Middle frontal gyrus (tissue), 1 donor: ENCODE measurements around the gene ARID1B.

Source experiments
- DNase-seq: peaks from one replicate; pipeline ENCODE4 v3.0.0-alpha.2; 2015; ENCODE audit warnings: low spot score; ENCODE audit errors: extremely low spot score

Gene ARID1B

DNA sequence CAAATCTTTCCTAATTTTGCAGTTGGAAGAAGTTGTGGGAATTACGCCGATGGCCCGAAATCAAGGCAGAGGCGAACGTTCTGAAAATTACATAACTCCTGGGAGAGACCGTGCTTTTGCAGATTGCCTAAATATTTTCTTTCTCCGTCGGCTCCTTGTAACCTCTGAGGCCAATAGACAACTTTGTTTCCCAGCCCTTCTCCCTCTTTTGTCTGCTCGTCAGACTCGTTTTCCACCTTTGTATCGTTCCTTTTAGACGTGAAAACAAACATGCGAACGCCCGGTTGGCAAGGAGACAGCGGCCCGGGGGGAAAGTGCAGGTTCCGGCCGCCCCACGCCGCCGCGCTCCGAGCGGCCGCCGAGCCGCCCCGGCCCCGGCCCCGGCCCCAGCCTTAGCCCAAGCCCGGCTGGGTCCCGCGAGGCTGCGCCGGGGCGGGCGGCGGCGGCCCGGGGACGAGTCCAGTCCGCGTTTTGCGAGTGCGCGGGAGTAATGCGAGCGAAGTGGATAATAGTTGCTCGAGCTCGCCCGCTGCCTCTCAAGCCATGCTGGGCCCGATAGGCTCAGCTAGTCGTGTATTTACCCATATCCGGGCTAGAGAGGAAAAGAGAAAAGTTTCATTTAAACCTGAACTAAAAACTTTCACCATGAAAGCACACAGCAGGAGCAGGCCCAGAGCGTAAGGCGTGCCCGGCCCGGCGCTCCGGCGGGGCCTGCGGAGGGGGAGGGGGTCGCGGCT lies at the start of gene ARID1B:
Gene ARID1B (plus strand): TSS at position 539 of the 737 bp plus-strand sequence. CDS start 303 bp downstream, outside the sequence.
- no peak for DNase-seq

DNA sequence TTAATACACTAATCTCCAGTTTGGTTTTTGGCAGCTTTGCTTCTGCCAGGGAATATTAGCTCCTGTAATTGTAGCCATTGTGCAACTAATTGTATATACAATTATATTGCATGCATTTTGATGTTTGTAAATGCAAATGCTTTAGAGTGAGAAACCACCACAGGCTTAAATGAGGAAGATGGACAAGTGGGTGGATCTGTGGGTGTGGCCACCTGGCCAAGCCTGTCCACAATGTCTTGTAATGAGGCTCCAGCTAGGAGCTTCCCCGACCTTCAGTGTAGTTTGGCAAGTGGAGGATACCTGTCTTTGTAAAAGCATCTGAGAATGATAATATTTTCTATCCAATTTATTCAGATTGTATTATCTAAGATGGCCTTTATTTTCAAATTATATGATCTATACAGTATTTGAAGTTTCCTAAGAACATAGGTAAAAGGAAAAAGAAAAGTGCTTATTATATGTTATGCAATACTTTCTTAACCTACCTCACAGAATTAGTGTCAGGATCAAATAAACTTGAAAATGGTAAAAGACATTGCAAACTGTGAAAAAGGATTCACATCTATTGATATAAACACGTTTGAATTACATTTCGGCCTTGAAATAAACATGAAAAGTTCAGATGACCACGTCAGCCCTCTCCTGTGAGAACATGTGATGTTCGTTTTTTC lies 49.3 kb upstream of the ARID1B start:
- no peak for DNase-seq

DNA sequence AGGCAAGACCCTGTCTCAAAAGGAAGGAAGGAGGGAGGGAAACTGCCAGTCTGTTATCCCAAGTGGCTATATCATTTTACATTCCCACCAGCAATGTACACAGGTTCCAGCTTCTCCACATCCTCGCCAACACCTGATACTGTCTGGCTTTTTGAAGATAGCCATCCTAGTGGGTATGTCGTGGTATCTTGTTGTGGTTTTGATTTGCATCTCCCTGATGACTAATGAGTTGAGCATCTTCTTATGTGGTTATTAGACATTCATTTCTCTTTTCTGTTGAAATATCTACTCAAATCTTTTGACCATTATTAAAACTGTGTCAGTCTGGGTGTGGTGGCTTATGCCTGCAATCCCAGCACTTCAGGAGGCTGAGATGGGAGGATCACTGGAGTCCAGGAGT lies 47.9 kb upstream of the ARID1B start:
- no peak for DNase-seq

DNA sequence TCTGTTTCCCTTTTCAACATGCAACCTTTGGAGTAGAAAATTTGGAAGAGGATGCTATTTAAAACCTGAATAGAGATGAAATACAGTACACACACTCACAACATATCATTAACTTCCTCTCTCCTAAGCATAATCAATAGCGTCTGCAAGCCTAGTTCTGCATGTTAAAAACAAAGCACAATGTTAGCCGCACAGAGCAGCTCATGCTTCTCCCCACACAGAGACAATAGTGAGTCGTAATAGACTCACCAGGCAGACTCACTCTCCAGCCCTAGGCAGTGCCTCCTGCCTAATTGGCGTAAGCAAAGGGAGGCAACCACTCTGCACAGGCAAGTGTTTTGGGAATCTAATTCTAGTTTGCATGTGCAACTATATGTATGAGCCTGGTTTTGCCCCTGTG lies 45.8 kb upstream of the ARID1B start:
- no peak for DNase-seq

DNA sequence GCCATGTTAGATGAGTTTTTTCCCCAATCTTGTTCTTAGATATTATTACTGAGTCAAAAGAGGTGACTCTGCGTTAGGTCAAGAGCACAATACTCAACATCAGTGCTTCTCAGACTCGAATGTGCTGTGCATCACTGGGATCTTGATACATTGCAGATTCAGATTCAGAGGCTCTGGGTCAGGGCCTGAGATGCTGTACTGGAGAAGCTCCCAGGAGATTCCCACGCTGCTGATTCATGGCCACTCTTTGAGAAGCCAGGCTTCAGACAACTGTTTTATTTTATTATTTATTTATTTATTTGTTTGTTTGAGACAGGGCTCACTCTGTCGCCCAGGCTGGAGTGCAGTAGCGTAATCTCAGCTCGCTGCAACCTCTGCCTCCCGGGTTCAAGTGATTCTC lies 41.4 kb upstream of the ARID1B start:
- no peak for DNase-seq

DNA sequence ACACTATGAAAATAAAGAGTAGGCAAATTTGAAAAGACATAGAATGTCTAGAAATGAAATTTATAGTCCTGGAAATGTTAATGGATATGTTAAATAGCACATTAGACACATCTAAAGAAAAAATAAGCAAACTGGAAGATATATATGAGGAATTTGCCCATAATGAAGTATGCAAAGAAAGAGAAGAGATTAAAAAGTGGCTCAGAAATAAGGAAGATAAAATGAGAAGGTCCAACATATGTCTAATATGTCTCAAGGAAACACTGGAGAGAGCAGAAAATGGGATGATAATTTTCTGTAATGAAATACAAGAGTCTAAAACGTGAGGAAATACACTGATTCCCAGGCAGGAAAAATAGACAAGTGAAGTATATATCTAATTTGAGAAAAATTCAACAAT lies 36.6 kb upstream of the ARID1B start:
- no peak for DNase-seq

DNA sequence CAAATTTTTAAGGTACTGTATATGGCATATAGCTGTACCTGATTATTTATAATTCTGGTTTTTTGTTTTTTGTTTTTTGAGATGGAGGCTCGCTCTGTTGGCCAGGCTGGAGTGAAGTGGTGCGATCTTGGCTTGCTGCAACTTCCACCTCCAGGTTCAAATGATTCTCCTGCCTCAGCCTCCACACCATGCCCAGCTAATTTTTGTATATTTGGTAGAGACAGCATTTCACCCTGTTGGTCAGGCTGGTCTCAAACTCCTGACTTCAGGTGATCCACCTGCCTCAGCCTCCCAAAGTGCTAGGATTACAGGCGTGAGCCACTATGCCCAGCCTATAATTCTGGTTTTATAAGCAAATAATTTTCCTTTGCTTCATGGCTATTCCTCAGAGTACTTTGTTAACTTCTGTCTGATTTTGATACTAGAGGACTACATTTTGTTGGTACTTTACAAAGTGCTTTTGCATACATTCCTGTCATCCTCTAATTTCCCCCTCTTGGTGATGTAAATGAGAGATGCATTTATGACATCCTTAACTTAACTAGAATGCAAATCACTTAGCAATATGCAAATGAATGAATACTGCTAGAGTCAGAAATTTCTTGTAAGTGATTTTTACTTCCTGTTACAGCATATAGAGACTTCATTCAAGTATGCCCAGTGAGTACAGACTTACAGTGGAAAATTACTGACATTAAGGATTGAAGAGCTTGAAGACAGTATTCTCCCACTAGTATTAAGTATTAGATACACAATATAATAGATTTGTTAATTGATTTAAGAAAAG lies 35.7 kb upstream of the ARID1B start:
- no peak for DNase-seq

DNA sequence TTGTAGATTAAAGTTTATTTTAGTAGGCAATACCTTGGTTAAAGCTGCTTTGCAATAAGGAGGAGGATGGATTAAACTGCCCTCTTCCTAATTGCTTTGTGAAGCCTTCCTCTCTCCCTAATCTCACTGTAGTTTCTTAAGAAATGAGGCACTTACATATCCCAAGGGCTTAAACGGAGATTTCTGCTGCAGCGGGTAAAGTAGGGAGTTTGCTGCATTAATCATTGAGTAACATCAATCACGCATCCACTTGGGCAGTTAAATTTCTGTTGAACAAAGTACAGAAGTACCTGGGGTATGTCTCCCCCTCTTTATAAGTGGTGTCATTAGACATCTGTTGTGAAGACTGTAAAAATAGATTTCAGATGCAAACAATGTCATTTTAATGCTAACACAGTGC lies 29.5 kb upstream of the ARID1B start:
- DNase-seq: no peak

DNA sequence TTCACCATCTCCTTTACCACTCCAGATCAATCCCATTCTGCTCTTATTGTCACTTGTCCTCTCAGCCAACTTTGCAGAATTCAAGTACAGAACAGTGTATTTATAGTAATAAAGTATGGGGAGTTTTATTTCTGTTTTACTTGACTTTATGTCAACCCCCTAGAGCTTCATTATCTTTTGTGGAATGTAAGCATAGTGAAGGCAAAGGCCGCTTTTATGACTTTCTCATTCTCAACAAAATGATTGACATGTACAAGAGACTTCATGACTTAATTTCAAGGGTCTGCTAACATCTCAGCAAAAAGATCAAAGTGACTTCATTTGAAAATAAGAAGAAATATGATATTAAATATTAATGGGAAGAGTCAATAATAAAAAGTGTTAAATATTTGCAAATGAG lies 28.7 kb upstream of the ARID1B start:
- DNase-seq: no peak

DNA sequence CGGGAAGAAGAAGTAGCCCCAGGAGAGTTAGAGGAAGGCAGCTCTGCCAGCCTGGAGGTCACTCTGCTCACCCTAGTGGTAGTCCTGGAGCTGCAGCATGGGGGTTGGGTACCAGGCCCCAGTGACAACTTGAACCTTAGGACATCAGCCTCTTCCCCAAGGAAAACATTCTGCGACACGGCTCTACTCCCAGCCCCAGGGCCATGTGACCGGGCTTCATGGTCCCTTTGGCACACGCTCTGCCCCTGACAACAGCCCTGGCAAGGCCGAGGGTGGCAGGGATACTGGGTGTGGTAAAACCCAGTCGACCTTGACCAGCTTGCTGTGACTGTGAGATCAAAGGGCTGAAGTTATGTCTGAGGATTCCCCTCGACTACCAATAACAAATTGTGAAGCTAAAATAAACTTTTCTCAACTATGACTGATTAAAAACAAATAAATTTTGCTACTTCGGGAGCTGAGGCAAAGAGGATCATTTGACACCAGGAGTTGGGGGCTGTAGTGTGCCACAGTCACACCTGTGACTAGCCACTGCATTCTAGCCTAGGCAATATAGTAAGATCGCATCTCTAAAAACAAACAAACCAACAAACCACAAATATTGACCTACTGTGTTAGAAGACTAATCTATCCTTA lies 24.4 kb upstream of the ARID1B start:
- no peak for DNase-seq

DNA sequence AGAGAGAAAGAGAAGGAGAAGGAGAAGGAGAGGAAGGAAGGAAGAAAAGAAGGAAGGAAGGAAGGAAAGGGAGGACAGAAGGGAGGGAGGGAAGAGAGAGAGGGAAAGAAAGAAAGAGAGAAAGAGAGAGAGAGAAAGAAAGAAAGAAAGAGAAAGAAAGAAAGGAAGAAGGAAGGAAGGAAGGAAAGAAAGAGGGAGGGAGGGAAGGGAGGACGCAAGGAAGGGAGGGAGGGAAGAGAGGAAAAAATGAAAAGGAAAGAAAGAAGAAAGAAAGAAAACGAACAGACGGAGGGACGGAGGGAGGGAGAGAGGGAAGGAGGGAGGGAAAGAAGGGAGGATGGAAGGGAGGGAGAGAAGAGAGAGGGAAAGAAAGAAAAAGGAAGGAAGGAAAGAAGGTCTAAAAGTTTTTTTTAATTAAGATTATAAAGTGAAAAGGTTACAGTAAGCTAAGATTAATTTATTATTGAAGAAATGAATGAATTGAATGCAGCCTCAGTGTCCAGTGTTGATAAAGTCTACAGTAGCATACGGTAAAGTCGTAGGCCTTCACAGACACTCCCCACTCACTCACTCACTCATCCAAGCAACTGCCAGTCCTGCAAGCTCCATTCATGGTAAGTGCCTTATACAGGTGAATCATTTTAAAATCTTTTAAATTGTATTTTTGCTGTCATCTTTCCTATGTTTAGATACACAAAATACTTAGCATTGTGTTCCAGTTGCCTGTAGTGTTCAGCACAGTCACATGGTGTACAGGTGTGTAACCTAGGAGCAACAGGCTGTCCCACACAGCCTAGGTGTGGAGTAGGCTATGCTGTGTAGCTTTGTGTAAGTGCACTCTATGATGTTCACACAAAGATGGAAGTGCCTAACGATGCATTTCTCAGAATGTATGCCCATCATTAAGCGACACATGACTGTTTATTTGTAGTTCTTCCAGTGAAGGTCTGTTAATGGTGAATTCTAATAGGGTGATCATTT lies 20.3 kb upstream of the ARID1B start:
- DNase-seq: no peak

DNA sequence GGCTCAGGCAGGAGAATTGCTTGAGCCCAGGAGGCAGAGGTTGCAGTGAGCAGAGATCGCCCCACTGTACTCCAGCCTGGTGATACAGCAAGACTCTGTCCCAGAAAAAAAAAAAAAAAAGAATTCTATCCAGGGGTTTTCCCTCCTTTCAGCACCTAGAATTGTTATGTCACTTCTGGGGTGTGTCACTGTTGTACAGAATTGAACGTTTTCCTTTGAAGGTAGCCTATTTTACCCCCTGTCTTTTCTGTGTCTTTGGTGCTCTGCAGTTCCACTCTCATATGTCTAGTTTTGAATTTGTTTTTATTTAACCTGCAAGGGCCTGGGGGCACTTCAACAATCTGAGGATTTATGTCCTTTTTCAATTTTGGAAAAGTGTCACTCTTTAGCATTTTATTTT lies 19.3 kb upstream of the ARID1B start:
- no peak for DNase-seq

DNA sequence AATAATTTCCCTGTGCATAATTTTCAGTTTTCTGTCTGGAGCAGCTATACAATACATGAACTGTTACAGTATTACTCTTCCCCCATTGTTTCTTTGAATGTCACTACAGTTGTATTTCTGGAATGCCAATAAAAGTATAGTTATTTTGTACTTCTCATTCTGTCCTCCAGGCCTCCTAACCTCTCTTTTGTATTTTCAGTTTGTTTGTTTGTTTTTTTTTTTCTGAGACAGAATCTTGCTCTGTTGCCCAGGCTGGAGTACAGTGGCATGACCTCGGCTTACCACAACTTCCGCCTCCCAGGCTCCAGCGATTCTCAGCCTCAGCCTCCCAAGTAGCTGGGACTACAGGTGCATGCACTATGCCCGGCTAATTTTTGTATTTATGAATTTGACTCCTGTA lies 16.8 kb upstream of the ARID1B start:
- DNase-seq: no peak

DNA sequence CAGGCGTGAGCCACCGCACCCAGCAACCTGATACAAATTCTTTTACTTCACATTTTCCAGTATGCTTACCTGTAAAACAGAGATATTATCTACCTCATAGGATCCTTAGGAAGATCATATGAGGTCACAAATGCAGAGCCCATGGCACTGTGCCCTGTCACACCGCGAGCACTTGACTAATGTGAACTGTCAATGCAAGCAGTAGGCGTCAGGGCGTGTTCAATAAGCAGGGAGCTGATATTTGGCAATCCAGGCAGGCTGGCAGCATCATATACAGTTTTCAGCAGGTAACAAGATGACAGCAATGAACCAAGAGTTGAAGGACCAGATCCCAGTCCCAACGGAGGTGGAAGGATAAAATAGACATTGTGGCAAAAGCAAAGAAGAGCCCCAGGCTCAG lies 14.6 kb upstream of the ARID1B start:
- DNase-seq: no peak

DNA sequence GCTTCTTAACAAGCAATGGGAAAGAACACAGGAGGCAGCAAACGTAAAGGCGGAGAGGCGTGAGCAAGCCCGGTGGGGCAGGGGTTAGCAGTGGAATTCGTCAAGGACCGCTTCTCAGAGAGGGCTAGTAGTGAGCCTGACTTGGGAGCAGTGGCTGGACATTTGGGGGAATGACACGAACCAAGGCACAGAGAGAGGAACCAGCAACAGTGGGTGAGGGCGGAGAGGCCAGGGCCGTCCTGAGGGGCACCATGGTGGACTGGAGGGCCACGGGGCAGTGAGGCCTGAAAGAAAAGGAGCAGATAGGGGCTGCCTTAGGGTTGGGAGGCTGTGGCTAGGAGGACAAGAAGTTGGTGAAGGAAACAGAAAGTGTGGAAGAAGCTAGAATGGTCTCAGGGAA lies 12.1 kb upstream of the ARID1B start:
- no peak for DNase-seq

DNA sequence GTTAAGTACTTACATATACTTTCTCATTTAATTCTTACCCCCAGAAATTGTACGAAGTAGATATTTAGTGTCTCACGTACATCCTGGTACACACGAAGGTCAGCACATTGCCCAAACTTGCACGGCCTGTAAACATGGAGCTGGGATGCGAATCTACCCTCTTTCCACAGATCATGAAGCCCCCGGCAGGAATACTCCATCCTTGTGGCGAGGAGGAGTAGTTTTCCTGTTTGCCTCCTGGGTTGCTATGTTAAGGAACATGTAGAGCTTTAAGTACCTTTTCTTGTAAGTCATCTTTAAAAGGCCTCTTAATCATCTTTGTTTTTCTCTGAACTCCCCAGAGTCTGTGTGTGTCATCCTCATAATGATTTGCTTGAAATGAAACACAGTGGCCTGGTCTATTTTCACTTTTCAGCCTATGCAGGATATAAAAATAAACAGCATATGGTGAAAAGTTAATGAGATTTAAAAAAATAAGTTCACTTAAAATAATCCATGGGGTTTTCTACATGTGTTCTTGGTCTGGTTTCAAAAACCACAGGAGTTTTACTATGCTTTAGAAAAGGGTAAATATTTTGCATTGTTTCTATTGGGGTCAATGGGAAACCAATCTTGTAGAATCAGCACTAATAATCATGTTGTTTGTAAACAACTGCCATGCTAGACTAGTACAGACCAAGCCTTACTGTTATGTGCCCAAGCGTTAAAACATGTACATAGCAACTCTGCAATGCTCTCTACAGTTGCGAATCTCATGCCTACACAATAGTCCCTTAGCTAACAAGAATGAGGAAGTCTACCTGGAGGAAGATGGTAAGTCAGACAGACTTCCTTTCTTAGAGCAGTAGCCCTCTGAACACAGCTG lies 9.3 kb upstream of the ARID1B start:
- DNase-seq: no peak

DNA sequence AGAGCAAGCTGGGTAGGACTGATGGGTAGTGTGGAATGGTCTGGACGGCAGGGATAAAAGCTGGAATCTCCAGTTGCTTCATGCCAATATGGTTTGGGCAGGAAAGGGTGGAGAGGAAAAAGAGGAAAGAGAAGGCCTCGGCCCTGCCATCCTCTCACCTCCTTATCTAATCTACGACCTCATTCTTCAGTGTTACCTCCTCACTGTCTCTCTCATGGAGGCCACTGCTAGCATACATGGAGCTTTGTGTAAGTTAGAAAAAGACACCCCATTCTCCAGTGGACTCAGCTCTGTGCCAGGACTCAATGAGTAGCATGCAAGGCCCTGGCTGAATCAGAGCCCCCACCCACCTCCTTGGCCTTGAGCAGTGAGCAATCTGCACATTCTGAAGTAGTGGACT lies 6.1 kb upstream of the ARID1B start:
- no peak for DNase-seq

DNA sequence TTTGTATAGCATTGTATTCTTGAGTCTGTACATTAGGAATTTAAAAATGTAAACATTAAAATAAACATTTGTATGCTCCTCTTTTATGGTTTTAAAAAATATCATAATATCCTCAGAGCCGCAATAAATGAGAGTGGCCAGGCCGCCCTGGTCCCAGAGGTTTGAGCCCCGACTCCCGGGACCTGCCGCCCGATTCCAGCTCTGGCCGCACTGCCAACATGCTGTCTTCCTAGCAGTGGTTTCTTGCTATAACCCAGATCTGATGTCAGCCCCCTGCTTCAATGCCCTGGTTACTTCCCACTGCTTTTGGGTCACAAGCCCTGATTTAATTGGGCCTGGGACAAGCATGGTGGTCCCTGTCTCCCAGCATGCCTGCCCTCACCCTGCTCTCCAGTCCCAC lies 5.4 kb upstream of the ARID1B start:
- no peak for DNase-seq

DNA sequence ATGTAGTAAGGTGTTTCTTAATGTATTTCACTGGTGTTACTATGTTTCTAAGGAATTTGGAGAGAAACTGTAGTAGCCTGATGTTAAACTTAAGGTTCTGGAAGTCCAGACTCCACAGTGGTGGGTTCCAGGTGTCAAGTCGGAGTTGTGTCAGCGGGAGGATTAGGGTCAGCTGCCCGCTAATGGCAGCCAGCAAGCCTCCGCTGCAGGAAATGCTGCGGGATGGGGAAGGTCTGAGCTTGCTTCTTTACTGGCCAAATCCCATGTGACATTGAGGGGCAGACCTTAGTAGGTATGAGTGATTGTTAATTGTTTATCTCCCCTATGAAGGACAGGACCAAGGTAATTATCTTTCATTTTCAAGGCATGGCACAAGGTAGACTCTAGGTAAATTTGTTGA lies 3.7 kb upstream of the ARID1B start:
- no peak for DNase-seq
